Measurements from ENCODE around the gene EPB41L4B.
A peak's percentile ranks its signal among the peaks of the same experiment; 100 is the strongest.

GRCh38 chr9:109182940-109183798, 137.7 kb downstream of the EPB41L4B start:
- TF ChIP-seq CTCF (IDR thresholded peaks at IDR 0.05; ENCODE audit: low read depth, low read length) (peak; percentile 33), POLR2A (IDR thresholded peaks at IDR 0.05; ENCODE audit: extremely low read depth, insufficient read length) (no peak), MAX (IDR thresholded peaks at IDR 0.05; ENCODE audit: low read depth, low read length) (no peak)

All from NB4 (cell line).